Activated CD8-positive, alpha-beta memory T cell treated with anti-CD3 and anti-CD28 coated beads, Interleukin-2, amount 50 U/mL, for 24 hours (primary cell): Measurements from ENCODE around the gene SLCO4A1.

Experiments used
- DNase-seq: peaks from one replicate; pipeline ENCODE4 v3.0.0-alpha.2; 2020; ENCODE audit errors: extremely low read depth

The SLCO4A1 gene

DNA sequence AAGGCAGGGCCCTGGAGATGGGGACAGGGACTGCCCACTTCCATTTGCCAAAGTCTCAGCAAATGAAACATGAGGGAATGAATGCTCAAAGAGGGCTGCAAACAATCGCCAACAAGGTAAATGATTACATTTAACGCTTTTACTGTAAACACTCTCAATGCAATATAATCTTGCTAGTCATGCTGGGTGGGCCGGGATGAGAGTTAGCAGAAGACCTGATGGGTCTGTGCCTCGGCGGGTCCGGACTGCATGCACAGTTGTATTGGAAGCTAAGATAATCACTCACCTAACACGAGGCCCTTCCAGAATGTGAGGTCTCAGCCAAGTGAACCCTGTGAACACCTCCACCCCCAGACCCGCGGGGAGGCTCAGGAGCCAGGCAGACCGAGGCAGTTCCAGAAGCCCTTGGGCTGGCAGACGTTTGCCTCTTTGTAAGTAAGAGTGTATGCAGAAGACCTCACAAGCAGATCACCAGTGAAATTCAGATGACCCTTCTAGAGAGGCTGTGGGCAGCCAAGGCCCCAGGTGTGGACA, 4.7 kb upstream of the SLCO4A1 start:
- no peak for DNase-seq

- no peak for DNase-seq
Measured at GRCh38 chr20:62638055-62638570, 4.2 kb upstream of the SLCO4A1 start.

DNA sequence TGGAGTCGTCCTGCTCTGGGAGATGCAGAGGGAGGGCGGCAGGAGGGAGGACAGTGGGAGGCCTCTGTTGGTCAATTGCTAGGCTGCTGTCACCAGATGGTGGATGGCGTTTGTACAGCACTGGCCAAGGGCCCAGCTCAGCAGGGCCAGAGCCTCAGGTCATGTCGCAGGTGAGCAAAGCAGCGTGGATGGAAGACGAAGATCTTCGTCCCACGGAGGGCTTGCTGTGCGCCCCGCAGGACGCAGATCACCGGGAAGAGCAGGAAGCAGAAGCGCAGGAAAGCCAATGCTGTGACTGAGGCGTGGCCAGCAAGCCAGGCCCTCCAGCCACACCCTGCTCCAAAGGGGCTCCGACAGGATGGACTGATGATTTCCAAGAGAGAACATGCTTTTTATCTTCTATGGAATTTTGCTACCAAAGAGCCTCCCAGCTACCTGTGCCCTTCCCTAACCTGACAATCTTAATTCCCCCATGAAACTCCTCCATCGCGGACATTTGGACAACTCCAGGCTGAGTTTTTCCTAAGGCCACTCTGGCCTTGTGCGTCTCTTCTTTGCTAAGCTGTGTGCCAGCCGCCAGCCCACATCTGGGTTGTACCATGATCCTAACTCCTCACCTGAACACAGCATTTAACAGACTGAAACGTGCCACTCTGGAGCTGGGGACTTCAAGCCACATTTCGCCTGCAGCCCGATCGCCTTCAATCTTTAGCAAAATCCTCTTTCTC, 3.5 kb upstream of the SLCO4A1 start:
- no peak for DNase-seq

DNA sequence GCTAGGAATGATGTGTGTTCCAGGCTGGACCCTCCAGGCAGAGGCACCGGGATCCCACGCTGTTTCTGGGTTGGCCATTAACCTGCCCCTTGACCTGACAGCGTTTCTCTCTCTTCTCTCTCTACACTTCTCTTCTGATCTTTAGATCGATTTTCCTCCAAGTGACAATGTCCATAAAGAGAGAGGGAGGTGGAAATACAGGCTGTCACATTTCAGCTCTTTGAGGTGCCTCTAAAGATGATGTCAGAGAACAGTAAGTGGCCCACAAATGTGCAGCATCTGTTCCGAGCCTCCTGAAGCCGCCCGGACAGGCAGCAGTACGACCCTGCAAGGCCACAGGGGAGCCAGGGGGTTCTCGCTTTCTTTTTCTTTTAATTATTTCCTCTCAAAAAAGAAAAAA, 2.5 kb upstream of the SLCO4A1 start:
- no peak for DNase-seq

DNA sequence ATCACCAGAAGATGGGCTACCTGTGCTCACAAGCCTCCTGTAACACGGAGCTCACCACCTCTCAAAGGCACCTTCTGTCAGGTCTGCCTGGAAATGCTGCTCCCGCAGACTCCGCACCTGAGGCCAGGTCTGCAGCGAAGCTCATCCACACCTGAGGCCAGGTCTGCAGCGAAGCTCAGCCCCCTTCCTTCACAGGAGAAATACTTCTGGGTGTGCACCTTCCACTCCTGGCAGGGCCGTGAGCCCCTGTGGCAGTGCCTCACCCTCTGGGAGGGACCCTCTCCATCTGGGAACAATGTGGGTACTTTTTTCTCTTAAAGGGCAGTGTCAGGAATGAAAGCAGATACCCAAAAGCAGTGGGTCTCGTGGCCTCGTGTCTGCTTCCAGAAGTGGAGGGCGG, 1.4 kb upstream of the SLCO4A1 start:
- no peak for DNase-seq

DNA sequence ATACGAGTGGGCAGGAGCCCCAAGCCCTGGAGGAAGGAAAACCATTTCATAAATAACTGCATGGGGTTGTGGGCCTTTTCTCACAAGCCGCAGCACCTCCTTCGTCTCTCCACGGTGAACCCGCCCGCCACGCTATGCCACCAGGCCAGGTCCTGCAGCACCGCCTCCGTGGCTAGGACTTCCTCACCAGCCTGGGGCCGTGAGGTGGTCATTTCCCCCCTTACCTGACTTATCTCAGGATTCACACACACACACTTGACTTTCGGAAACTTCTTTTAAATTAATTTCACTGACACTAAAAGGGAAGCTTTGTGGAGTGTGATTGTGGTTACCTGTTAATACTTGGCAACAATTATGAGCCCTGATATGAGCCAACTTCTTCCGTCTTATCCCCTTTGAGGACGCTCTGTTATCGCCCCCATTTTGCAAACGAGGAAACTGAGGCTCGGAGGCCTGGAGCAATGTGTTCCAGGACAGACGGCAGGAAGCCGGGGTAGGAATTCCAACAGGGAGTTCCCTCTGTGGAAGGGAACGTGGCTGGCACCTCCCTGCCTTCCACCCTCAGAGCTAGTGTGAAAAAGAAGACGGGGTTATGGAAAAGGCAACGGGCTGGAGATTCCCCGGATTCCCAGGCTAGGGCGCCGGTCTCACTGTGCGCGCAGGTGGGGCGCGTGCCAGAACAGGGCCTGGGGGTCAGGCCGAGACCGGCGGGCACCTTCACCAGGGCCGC, 817 bp upstream of the SLCO4A1 start:
- no peak for DNase-seq

DNA sequence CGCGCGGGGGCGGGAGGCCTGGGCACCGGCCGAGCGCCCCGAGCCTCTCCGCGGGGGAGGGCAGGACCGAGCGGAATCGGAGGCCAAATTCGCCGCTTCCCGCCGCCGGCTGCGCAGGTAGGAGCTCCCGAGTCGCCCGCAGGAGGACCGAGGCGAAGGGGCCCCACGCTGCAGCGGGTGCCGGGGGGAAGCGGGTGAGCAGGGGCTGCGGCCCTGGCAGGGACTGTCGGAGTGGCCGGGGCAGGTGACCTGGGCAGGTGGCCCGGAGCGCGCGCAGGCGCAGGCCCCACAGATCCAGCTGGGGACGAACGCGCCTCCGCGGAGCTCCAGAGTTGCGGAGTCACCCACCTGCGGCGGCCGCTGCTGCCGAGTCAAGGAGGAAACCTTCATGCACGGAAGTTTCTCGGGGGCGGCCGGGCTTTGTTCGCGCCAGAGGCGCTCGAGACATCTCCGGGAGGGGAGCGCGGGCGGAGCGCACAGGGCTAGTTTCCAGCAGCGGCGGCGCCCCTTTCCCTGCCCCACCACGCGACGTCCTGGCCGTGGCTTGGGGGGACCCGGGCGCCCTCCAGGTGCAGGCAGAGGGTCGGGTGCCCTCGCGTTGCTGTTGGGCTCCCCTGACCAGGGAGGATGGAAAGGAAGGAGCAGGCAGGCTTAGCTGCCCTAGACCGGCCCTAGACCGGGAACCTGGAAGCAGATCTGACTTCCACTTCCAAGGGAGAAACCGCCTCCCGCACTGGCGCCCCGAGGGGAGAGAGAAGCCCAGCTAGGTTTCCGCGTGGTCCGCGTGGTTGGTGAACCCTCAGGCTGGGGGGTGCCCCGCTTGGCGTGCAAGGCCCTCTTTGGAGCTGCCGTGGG, 590 bp downstream of the SLCO4A1 start:
- no peak for DNase-seq

GRCh38 chr20:62643521-62644043, 1.3 kb downstream of the SLCO4A1 start:
- DNase-seq: no peak

DNA sequence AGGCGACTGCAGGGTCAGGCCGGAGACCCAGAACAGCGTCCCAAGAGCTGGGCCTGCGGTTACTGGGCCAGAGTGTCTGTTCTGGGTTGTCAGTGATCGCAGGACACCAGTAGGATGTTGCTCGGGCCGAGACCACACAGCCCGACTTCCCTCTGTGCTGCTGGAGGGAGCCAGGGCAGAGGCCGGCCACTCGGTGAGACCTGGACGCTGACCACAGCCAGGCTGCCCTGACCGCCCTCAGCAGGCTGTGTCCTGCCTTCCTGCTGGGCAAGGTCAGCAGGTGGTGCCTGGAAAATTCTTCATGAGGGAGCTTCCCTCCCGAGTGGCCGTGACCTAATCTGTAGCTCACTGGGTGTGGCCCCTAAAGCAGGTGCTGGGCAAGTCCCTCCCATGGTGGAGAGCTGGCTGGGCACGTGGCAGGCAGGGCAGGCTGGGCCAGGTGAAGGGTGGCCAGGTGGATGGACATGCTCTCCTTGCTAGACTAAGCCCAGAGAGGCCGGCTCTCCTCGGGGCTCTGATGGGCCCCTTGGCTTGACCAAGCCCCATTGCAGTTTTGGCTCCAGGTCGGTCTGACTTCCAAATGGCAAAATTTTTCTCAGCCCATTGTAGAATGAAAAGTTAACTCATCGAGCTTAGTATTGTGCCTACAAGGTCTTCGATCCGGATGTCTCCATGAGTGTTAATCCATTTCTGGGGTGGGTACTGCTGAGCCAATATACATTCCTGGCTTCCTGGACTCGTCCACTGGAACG, 1.9 kb downstream of the SLCO4A1 start:
- DNase-seq: no peak

GRCh38 chr20:62644802-62645496, 2.6 kb downstream of the SLCO4A1 start:
- DNase-seq: no peak

- no peak for DNase-seq
Measured at GRCh38 chr20:62645613-62646012, 3.3 kb downstream of the SLCO4A1 start.

DNA sequence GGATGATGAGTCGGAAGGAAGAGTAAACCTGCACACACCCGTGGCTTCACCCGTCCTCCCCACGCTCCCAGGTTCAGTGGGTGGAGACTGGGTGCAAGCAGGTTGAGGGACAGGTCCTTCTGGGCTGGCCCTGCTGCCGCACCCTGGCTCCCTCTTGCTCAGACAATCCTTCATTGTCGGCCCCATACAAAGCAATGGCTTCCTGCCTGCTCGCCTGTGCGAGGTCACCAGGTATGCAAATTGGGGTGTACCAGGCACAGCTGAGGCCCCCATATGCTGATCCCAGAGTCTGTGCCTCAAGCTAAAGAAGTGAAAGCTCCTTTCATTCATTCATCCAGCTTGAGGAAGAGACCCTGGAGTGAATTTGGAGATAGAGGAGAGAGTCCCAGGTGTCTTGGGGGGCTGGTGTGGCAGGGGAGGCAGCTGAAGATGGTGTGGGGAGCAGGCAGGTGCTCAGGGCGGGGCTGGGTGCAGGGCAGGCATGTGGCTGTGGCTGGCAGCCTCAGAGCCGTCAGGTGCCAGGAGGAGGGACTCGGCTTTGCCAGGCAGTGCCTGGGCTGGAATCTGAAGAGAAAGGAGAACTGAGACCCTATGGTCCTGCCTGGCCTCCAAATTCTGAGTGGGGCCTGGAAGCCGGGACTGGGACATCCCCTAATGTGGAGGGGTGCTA, 4.7 kb downstream of the SLCO4A1 start:
- DNase-seq: no peak

DNA sequence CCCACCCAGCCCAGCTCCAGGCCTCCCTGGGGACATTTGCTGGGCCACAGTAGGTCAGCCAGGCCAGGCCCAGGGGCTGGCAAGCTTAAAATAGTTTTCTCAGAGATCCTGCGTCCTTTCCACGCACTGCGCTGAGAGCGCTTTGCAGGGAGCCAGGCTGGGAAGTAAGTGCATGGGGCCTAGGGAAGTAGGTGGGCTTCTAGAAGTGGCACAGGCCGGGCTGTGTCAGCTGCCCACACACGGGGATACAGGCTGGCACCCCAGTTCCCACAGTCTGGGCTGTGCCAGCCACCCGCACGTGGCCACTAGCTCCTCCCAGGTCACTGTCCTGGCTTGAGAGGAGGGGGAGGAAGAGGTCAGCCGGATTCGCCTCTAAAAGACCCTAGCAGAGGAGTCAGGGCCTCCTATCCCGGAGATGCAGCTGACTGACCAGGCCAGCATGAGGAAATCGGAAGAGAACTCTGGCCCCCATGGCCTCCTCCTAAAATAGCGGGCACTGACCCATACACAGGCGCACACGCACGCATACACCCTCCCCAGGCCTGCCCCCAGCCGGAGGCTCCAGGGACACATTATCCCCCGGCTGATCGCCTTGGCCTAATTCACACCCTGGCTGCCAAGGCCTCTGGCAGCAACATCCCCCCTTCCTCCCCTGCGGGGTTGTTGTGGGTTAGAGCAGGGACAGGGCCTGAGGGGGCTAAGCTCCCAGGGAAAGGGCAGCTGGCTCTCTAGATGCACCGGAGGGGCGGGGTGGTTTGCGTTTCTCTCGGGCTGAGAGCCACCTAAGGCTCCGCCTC, 5.4 kb downstream of the SLCO4A1 start:
- DNase-seq: no peak

- no peak for DNase-seq
Measured at GRCh38 chr20:62648318-62648995, 6.2 kb downstream of the SLCO4A1 start.

DNA sequence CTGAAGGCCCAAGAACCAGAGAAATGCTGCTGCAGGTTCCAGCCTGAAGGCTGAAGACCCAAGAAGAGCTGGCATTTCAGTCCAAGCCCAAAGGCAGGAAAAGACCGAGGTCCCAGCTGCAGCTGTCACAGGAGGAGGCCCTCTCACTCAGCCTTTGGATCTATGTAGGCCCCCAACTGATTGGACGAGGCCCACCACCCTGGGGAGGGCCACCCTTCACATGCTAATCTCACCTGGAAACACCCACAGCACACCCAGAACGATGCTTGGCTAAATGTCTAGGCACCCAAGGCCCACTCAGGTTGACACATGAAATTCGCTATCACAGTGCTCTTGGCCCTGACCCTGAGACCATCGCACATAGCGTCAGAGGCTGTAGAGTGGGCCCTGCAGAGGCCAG, 6.8 kb downstream of the SLCO4A1 start:
- DNase-seq: no peak

DNA sequence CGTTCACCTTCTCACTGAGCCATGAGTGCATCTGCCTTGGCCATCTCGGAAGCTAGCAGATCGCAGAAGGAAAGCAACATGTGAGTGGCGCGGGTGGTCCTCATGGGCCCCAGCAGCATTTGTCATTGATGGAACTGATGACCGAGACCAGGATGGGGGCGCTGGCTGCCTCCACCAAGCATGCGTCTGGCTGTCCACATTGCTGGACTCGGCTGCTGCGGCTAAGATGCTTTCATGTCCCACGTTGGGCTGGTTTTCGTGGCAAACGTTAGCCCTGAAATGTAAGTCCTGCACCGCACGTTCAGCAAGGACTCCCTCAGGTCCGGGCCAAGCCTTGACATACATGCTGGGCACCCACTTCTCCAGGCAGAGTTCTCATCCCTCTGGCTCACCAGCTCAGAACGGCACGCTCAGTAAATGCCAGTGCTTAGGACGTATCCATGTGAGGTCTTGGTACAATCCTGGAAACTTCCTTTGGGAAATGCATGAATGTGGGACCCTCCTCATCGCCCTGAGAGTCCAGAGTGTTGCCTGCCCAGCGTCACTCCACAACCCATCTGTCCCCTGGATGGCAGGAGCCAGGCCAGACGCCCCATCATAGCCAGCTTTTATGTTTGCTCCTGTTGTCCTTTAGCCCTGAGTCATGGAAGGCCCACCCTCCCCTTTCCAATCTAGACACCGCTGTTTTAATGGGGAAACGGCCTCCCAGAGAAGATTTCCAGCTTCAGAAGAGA, 8.4 kb downstream of the SLCO4A1 start:
- no peak for DNase-seq

- DNase-seq: peak; percentile 38
Measured at GRCh38 chr20:62651285-62652021, 9.2 kb downstream of the SLCO4A1 start.
